K562 (cell line): ENCODE data around the gene ZNF432.

Experiments used
- BCOR ChIP-seq: fragments of 450-650 bp; IDR thresholded peaks from 2 replicates; pipeline ENCODE4 v1.6.1; 2016
- DACH1 ChIP-seq: fragments of 450-650 bp; IDR thresholded peaks from 2 replicates; pipeline ENCODE4 v1.6.1; 2018; ENCODE audit not compliant: partially characterized antibody
- GABPA ChIP-seq: fragments of 200-800 bp; sonication (Bioruptor generic); conservative IDR thresholded peaks from 2 replicates; pipeline ENCODE4 v1.6.1; 2016; ENCODE audit warnings: low read depth, missing genetic modification characterization, missing compliant biosample characterization
- HDAC3 ChIP-seq: fragments of 450-650 bp; IDR thresholded peaks from 2 replicates; pipeline ENCODE4 v1.6.1; 2018; ENCODE audit warnings: borderline replicate concordance, mild to moderate bottlenecking, moderate library complexity; ENCODE audit not compliant: partially characterized antibody
- KDM2B ChIP-seq: fragments of 250-450 bp; sonication (Bioruptor Pico); IDR thresholded peaks from 2 replicates; pipeline ENCODE4 v1.8.0; 2021; ENCODE audit warnings: mild to moderate bottlenecking, moderate library complexity
- MAFK ChIP-seq: IDR thresholded peaks from 2 replicates; pipeline ENCODE4 v1.6.1; 2011; ENCODE audit warnings: low read length, improper control_type of control experiment
- PHF21A ChIP-seq: fragments of 450-650 bp; IDR thresholded peaks from 2 replicates; pipeline ENCODE4 v1.6.1; 2017; ENCODE audit warnings: low read depth, borderline replicate concordance

DNA sequence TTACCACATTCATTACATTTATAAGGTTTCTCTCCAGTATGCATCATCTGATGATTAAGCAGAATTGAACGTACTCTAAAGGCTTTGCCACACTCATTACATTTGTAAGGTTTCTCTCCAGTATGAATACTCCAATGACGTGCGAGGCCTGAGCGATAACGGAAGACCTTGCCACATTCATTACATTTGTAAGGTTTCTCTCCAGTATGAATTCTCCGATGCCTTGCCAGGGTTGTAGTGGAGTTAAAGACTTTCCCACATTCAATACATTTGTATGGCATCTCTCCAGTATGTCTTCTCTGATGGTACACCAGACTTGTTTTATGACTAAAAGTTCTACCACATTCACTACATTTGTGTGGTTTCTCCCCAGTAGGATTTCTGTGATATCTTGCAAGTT, 16.8 kb upstream of the ZNF432 start:
- TF ChIP-seq BCOR (no peak), GABPA (tag) (no peak), MAFK (no peak), DACH1 (no peak), PHF21A (no peak), KDM2B (CRISPR knock-in tag) (no peak), HDAC3 (no peak)
